SK-N-SH treated with all-trans-retinoic acid at 6 μM for 48 hours (cell line): ENCODE data around the gene IGLL1.

Experiments
- ARNTL ChIP-seq: fragments of 450-650 bp; formaldehyde crosslinking; IDR thresholded peaks from 2 replicates; pipeline ENCODE4 v1.5.0; 2020; ENCODE audit warnings: low read depth, mild to moderate bottlenecking, moderate library complexity, borderline replicate concordance
- PPARA ChIP-seq: fragments of 250-450 bp; sonication (Bioruptor Pico); IDR thresholded peaks from 2 replicates; pipeline ENCODE4 v1.5.0; 2020; ENCODE audit warnings: mild to moderate bottlenecking, borderline replicate concordance
- RARB ChIP-seq: fragments of 250-450 bp; sonication (Bioruptor Pico); IDR thresholded peaks from 2 replicates; pipeline ENCODE4 v1.8.0; 2021; ENCODE audit warnings: mild to moderate bottlenecking, moderate library complexity
- TF ChIP-seq, protein P1 (sequence below): fragments of 250-450 bp; sonication (Bioruptor Pico); IDR thresholded peaks from 2 replicates; pipeline ENCODE4 v1.5.1; 2020; ENCODE audit warnings: low read depth, mild to moderate bottlenecking, moderate library complexity

DNA sequence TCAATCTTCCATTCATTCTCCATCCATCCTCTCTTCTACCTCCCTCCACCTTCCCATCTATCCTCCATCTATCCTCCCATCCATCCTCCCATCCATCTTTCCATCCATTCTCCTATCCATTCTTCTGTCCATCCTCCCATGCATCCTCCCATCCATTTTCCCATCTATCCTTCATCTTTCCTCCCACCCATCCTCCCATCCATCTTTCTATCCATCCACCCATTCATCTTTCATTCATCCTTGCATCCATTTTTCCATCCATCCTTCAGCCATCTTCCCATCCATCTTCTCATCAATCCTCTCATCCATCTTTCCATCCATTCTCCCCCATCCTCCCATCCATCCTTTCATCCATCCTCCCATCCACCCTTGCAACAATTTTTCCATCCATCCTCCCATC is 27.5 kb downstream of the IGLL1 start:
- no peak for TF ChIP-seq PPARA (CRISPR knock-in tag)
- TF ChIP-seq, protein P1, sequence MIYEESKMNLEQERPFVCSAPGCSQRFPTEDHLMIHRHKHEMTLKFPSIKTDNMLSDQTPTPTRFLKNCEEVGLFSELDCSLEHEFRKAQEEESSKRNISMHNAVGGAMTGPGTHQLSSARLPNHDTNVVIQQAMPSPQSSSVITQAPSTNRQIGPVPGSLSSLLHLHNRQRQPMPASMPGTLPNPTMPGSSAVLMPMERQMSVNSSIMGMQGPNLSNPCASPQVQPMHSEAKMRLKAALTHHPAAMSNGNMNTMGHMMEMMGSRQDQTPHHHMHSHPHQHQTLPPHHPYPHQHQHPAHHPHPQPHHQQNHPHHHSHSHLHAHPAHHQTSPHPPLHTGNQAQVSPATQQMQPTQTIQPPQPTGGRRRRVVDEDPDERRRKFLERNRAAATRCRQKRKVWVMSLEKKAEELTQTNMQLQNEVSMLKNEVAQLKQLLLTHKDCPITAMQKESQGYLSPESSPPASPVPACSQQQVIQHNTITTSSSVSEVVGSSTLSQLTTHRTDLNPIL (CRISPR knock-in tag), result no peak
- no peak for TF ChIP-seq RARB (CRISPR knock-in tag)
- TF ChIP-seq ARNTL, result no peak
